Measurements from ENCODE around the gene LRP10.
"Not testable (repeated sequence)": the region's sequence is repeated elsewhere in the genome, so short reads cannot be mapped to it uniquely, and the experiment has no call there.

Gene LRP10

GRCh38 chr14:22871224-22872032, at the start of gene LRP10:
LRP10 (plus strand) TSS chr14:22871740; CDS start chr14:22872304, 564 bp downstream.
- Histone ChIP-seq H3K4me1 (ENCODE audit: control insufficient read depth in 1 of 2, insufficient read depth in 2 of 2, low read length in 2 of 2) (peaks cover 19 to 25% of the 10 kb centered on the region in 2 donors), H3K27me3 (ENCODE audit: control insufficient read depth in 1 of 2, insufficient read depth in 2 of 2, low read length in 2 of 2) (no peaks in the 10 kb centered on the region), H3K36me3 (ENCODE audit: control insufficient read depth in 1 of 2, insufficient read depth in 2 of 2, low read length in 2 of 2) (peaks cover 22 to 32% of the 10 kb centered on the region in 2 donors)

GRCh38 chr14:22822016-22822570, 49.4 kb upstream of the LRP10 start:
- H3K9ac ChIP-seq (ENCODE audit: low read depth in 1 of 2, low read length in 2 of 2): peak overlapping the region; percentile 74 to 77
- peak overlapping the region; percentile 97 for H3K27ac ChIP-seq (ENCODE audit: low read depth, low read length)
- peak overlapping the region; percentile 66 to 72 for H3K4me3 ChIP-seq (ENCODE audit: low read depth in 1 of 2, low read length in 2 of 2)
- H3K36me3 ChIP-seq (ENCODE audit: control insufficient read depth in 1 of 2, insufficient read depth in 2 of 2, low read length in 2 of 2): no peaks in the 10 kb centered on the region
- H3K4me1 ChIP-seq (ENCODE audit: control insufficient read depth in 1 of 2, insufficient read depth in 2 of 2, low read length in 2 of 2): peaks cover 48 to 50% of the 10 kb centered on the region in 2 donors
- H3K9me3 ChIP-seq (ENCODE audit: control insufficient read depth in 1 of 2, low read length in 2 of 2): no peaks in the 10 kb centered on the region
- H3K27me3 ChIP-seq (ENCODE audit: control insufficient read depth in 1 of 2, insufficient read depth in 2 of 2, low read length in 2 of 2): no peaks in the 10 kb centered on the region

More at GRCh38 chr14:22871224-22872032, at the start of gene LRP10:
- H3K9me3 ChIP-seq (ENCODE audit: control insufficient read depth in 1 of 2, low read length in 2 of 2): no peaks in the 10 kb centered on the region
- peak within 1 kb of the TSS; percentile 72 to 95 for H3K4me3 ChIP-seq (ENCODE audit: low read depth in 1 of 2, low read length in 2 of 2)
- peak within 1 kb of the TSS; percentile 59 to 82 for H3K9ac ChIP-seq (ENCODE audit: low read depth in 1 of 2, low read length in 2 of 2)
- H3K27ac ChIP-seq (ENCODE audit: low read depth, low read length): peak within 1 kb of the TSS; percentile 95

- no peaks in the 10 kb centered on the region for H3K27me3 ChIP-seq (ENCODE audit: control insufficient read depth in 1 of 2, insufficient read depth in 2 of 2, low read length in 2 of 2)
- no peaks in the 10 kb centered on the region for H3K36me3 ChIP-seq (ENCODE audit: control insufficient read depth in 1 of 2, insufficient read depth in 2 of 2, low read length in 2 of 2)
- peak overlapping the region; percentile 74 to 77 for H3K9ac ChIP-seq (ENCODE audit: low read depth in 1 of 2, low read length in 2 of 2)
- H3K4me3 ChIP-seq (ENCODE audit: low read depth in 1 of 2, low read length in 2 of 2): peak overlapping the region; percentile 66 to 72
- no peaks in the 10 kb centered on the region for H3K9me3 ChIP-seq (ENCODE audit: control insufficient read depth in 1 of 2, low read length in 2 of 2)
- peak overlapping the region; percentile 97 for H3K27ac ChIP-seq (ENCODE audit: low read depth, low read length)
- H3K4me1 ChIP-seq (ENCODE audit: control insufficient read depth in 1 of 2, insufficient read depth in 2 of 2, low read length in 2 of 2): peaks cover 45 to 48% of the 10 kb centered on the region in 2 donors
Observed at GRCh38 chr14:22822571-22823098, 48.9 kb upstream of the LRP10 start.

GRCh38 chr14:22824711-22825359, 46.7 kb upstream of the LRP10 start:
- H3K9me3 ChIP-seq (ENCODE audit: control insufficient read depth in 1 of 2, low read length in 2 of 2): no peaks in the 10 kb centered on the region
- H3K4me3 ChIP-seq (ENCODE audit: low read depth in 1 of 2, low read length in 2 of 2): peak overlapping the region; percentile 33 to 44
- no peaks in the 10 kb centered on the region for H3K27me3 ChIP-seq (ENCODE audit: control insufficient read depth in 1 of 2, insufficient read depth in 2 of 2, low read length in 2 of 2)
- H3K9ac ChIP-seq (ENCODE audit: low read depth in 1 of 2, low read length in 2 of 2): peak overlapping the region; percentile 33 to 37
- no peak overlapping the region for H3K27ac ChIP-seq (ENCODE audit: low read depth, low read length)
- H3K4me1 ChIP-seq (ENCODE audit: control insufficient read depth in 1 of 2, insufficient read depth in 2 of 2, low read length in 2 of 2): peaks cover 25 to 31% of the 10 kb centered on the region in 2 donors
- H3K36me3 ChIP-seq (ENCODE audit: control insufficient read depth in 1 of 2, insufficient read depth in 2 of 2, low read length in 2 of 2): no peaks in the 10 kb centered on the region

- H3K4me3 ChIP-seq (ENCODE audit: low read depth in 1 of 2, low read length in 2 of 2): peak overlapping the region; percentile 89 to 99
- H3K9ac ChIP-seq (ENCODE audit: low read depth in 1 of 2, low read length in 2 of 2): peak overlapping the region; percentile 27 to 94
- H3K27me3 ChIP-seq (ENCODE audit: control insufficient read depth in 1 of 2, insufficient read depth in 2 of 2, low read length in 2 of 2); H3K9me3 ChIP-seq (ENCODE audit: control insufficient read depth in 1 of 2, low read length in 2 of 2); H3K27ac ChIP-seq (ENCODE audit: low read depth, low read length): not testable (repeated sequence)
- peaks cover 2 to 11% of the 10 kb centered on the region in 2 donors for H3K36me3 ChIP-seq (ENCODE audit: control insufficient read depth in 1 of 2, insufficient read depth in 2 of 2, low read length in 2 of 2)
- peaks cover 11 to 16% of the 10 kb centered on the region in 2 donors for H3K4me1 ChIP-seq (ENCODE audit: control insufficient read depth in 1 of 2, insufficient read depth in 2 of 2, low read length in 2 of 2)
Observed at GRCh38 chr14:22829076-22829660, 42.4 kb upstream of the LRP10 start.

- Histone ChIP-seq H3K27me3 (ENCODE audit: control insufficient read depth in 1 of 2, insufficient read depth in 2 of 2, low read length in 2 of 2) (no peaks in the 10 kb centered on the region), H3K9me3 (ENCODE audit: control insufficient read depth in 1 of 2, low read length in 2 of 2) (no peaks in the 10 kb centered on the region), H3K9ac (ENCODE audit: low read depth in 1 of 2, low read length in 2 of 2) (peak within 1 kb of the TSS; percentile 89 to 94), H3K4me3 (ENCODE audit: low read depth in 1 of 2, low read length in 2 of 2) (peak within 1 kb of the TSS; percentile 89 to 99), H3K36me3 (ENCODE audit: control insufficient read depth in 1 of 2, insufficient read depth in 2 of 2, low read length in 2 of 2) (peaks cover 4 to 13% of the 10 kb centered on the region in 2 donors), H3K4me1 (ENCODE audit: control insufficient read depth in 1 of 2, insufficient read depth in 2 of 2, low read length in 2 of 2) (peaks cover 10 to 13% of the 10 kb centered on the region in 2 donors), H3K27ac (ENCODE audit: low read depth, low read length) (peak within 1 kb of the TSS; percentile 68)
Observed at GRCh38 chr14:22829661-22830442, 41.7 kb upstream of the LRP10 start, which contains the start of gene MRPL52. MRPL52 (plus strand) TSS chr14:22829887; CDS start chr14:22829913, 26 bp downstream.

- peak overlapping the region; percentile 89 to 99 for H3K4me3 ChIP-seq (ENCODE audit: low read depth in 1 of 2, low read length in 2 of 2)
- no peak overlapping the region for H3K27ac ChIP-seq (ENCODE audit: low read depth, low read length)
- H3K36me3 ChIP-seq (ENCODE audit: control insufficient read depth in 1 of 2, insufficient read depth in 2 of 2, low read length in 2 of 2): peaks cover 4 to 16% of the 10 kb centered on the region in 2 donors
- H3K9me3 ChIP-seq (ENCODE audit: control insufficient read depth in 1 of 2, low read length in 2 of 2): no peaks in the 10 kb centered on the region
- H3K4me1 ChIP-seq (ENCODE audit: control insufficient read depth in 1 of 2, insufficient read depth in 2 of 2, low read length in 2 of 2): peaks cover 10% of the 10 kb centered on the region in 2 donors
- H3K9ac ChIP-seq (ENCODE audit: low read depth in 1 of 2, low read length in 2 of 2): peak overlapping the region; percentile 89 to 94
- H3K27me3 ChIP-seq (ENCODE audit: control insufficient read depth in 1 of 2, insufficient read depth in 2 of 2, low read length in 2 of 2): no peaks in the 10 kb centered on the region
Observed at GRCh38 chr14:22830443-22831010, 41.0 kb upstream of the LRP10 start.

GRCh38 chr14:22835505-22835904, 36.0 kb upstream of the LRP10 start:
- H3K9ac ChIP-seq (ENCODE audit: low read depth in 1 of 2, low read length in 2 of 2): no peak overlapping the region
- peaks cover 4 to 16% of the 10 kb centered on the region in 2 donors for H3K36me3 ChIP-seq (ENCODE audit: control insufficient read depth in 1 of 2, insufficient read depth in 2 of 2, low read length in 2 of 2)
- H3K4me3 ChIP-seq (ENCODE audit: low read depth in 1 of 2, low read length in 2 of 2): no peak overlapping the region
- no peak overlapping the region for H3K27ac ChIP-seq (ENCODE audit: low read depth, low read length)
- H3K27me3 ChIP-seq (ENCODE audit: control insufficient read depth in 1 of 2, insufficient read depth in 2 of 2, low read length in 2 of 2): no peaks in the 10 kb centered on the region
- H3K9me3 ChIP-seq (ENCODE audit: control insufficient read depth in 1 of 2, low read length in 2 of 2): no peaks in the 10 kb centered on the region
- H3K4me1 ChIP-seq (ENCODE audit: control insufficient read depth in 1 of 2, insufficient read depth in 2 of 2, low read length in 2 of 2): peaks cover 23 to 24% of the 10 kb centered on the region in 2 donors
